Vagina (tissue), 2 donors: ENCODE measurements around the gene NRG2.

Experiments
- CTCF ChIP-seq, 3 experiments: fragments of 450-650 bp in 2 of 3; fragments of 200-600 bp in 1 of 3; sonication (generic) in 1 of 3; IDR thresholded peaks; one replicate each; pipeline ENCODE4 v1.5.1; 2017 to 2019; ENCODE audit warnings: antibody characterized with exemption in 3 of 3, mild to moderate bottlenecking in 2 of 3, moderate library complexity in 2 of 3
- POLR2A ChIP-seq, 2 donors: fragments of 450-650 bp; IDR thresholded peaks; one replicate each; pipeline ENCODE4 v1.6.1; 2017; ENCODE audit warnings: antibody characterized with exemption in 2 of 2, mild to moderate bottlenecking in 2 of 2, moderate library complexity in 2 of 2
- POLR2AphosphoS5 ChIP-seq, 2 donors: sonication (generic); formaldehyde crosslinking; IDR thresholded peaks; one replicate each; pipeline ENCODE4 v1.9.0; 2017; ENCODE audit warnings: antibody characterized with exemption in 2 of 2, mild to moderate bottlenecking in 2 of 2, low read depth in 1 of 2; ENCODE audit not compliant: insufficient read depth in 1 of 2

DNA sequence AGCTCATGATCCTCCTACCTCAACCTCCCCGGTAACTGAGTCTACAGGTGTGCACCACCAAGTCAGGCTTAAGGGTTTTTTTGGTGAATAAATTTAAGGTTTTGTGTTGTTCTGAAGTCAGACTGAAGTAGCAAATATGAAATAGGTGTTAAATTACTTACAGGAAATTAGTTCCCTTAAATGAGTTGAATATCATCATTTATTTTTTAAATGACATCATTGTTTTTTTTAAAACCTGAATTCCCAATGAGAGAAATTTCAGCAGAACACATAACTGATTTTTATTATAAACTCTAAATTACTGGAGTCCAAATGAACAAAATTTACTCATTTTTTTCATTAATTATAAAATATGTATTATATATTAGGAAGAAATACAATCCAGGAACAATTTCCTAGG lies 33.0 kb upstream of the NRG2 start:
- TF ChIP-seq CTCF (IDR thresholded peaks at IDR 0.05) (no peak), POLR2AphosphoS5 (IDR thresholded peaks at IDR 0.05; ENCODE audit: insufficient read depth in 1 of 2, low read depth in 1 of 2) (no peak), POLR2A (IDR thresholded peaks at IDR 0.05) (no peak)
